ENCODE measurements around the gene GPR39.

GRCh38 chr2:132437852-132438669 lies 21.5 kb downstream of the GPR39 start:
- TF ChIP-seq CTCF (conservative IDR thresholded peaks at IDR 0.05; ENCODE audit: low read depth, low read length), result no peak
- no peak for TF ChIP-seq EZH2phosphoT487 (IDR thresholded peaks at IDR 0.05; ENCODE audit: borderline replicate concordance, low read length)
- TF ChIP-seq EZH2 (IDR thresholded peaks at IDR 0.05; ENCODE audit: low read length, unreplicated experiment), result no peak

All from PC-3 (cell line).